ENCODE measurements around the gene TTLL11. TPM values are rescaled to one million over a fixed set of nuclear protein-coding genes. Genes with fewer than 3 reads are reported as not detected.

The TTLL11 gene
- total RNA-seq, 1 experiment from 2014 or later = 7.1 TPM

- DNase-seq (ENCODE audit: low read depth) = no peak
Measured at GRCh38 chr9:122053064-122053463, 40.0 kb downstream of the TTLL11 start.

- DNase-seq (ENCODE audit: low read depth) = no peak
Measured at GRCh38 chr9:122051351-122052321, 41.5 kb downstream of the TTLL11 start.

DNA sequence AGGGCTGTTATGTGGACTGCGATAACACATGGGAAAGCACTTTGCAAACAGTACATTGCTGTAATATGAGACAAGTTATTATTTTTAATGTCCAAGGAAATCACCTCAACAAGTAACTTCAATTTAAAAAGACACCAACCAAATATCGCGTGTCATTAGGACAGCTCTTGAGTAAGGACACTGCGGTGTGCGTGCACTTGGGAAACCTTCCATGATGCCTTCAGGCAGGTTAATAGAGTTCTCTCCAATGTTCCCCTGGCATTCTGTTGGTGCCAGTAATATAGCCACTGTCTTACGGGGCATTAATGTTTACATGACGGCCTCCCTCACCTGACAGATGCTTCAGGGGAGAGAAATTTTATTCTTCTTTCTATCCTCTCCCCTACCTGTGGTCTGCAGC is 42.9 kb downstream of the TTLL11 start:
- no peak for DNase-seq (ENCODE audit: low read depth)

GRCh38 chr9:122042056-122042455 is 51.1 kb downstream of the TTLL11 start:
- no peak for DNase-seq (ENCODE audit: low read depth)

DNA sequence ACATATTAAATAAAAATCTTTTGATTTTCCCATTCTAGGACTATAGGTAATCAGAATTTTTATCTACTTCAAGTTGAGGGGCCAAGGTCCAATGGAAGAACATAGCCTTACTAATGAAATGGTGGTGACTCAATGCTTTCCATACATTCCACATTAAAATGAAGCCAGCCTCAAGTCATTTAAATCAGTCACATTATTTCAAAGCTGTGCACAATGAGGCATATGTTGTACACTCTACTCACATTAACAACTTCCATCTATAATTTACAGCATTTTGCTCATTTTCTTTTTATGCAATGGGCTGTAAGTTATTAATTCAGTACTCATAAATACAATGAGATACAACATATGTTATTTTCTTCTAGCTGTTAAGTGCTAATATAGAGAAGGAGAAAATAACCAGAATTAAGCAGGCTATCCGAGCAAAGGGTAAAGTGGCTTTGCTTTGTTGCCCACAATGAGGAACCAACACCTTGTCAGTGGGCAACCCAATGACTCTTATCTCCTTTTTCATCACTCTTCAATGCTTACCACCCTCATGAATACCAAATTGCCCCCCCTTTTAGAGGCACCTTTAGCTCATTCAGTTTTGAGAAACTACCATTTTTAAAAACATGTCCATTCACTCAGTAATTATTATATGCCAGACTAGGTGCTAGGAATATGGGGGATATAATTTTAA is 52.4 kb downstream of the TTLL11 start:
- DNase-seq (ENCODE audit: low read depth) = no peak

DNA sequence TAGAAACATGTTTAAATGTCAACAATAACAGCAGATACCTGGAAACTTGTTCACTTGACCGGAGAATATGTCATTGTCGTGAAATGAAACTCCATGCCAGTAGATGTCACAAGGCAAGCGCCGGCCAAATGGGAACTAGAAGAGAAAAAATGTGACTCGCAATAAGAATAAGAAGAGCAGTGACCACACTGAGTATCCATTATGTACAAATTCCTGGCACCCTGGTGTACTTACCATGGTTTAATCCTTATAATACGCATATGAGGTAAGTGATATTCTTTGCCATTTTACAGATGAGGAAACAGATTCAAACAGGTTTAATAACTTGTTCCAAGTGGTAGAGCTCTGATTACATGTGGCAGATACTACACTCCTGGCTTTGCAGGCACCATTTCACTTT is 53.9 kb downstream of the TTLL11 start:
- DNase-seq (ENCODE audit: low read depth) = no peak

DNA sequence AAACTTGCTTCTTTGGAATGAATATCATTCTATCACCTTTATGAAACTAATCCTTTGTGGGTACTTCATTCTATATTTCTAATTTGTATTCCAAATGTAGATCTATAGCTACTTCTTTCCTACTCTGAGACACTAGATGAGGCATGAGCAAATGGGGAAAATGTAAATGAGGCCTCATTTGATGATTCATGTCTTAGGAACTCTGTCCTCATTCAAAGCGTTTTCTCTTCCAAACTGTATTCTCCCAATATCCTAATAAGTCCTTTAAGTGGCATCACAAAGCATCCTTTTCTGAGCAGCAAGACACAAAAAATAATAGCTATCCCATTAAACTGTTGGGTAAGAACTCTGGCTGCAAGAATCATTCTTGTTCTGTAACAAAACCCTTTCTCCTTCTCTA is 56.1 kb downstream of the TTLL11 start:
- DNase-seq (ENCODE audit: low read depth) = peak; percentile 53

DNA sequence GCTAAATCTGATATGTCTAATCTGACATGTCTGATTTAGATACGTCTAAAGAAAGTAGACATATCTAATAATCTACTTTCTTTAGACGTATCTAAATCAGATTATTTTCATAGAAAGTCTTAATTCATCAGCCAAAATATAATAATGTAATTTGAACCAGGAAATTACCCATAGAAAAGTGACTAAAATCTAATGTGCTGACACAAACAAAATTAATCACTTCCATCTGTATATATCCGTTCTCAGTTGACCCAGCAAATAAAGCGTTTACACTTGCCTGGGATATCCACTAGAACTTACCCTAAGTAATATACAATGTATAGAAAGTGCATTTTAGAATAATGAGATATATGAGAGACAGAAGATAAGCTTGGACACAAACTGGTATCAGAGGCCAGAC is 56.7 kb downstream of the TTLL11 start:
- DNase-seq (ENCODE audit: low read depth) = no peak

DNA sequence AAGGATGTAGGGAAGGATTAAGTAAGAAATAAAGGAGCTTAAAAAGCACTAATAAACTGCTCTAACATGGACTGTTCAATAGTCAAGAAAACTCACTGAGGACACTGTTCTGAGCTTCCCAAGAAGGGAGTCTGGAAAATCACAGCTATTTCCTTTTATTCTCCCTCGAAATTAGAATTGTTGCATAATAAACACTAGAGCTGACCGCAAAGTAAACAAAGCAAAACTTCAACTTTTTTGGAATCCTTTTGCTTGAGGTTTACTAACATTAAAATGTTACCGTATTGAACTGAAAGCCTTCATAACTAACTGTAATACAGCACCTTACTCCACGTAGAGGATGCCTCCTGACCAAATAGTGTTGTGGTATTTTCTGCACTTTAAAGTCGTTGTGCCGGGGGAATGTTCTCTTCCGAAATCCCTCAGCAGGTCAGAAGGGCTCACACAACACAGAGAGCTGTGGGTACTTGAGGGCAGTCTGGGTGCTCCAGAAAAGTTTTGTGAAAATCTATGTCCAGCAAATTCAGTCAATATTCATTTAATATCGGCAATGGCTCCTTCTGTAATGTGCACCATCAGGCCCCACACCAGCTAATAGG is 59.2 kb downstream of the TTLL11 start:
- no peak for DNase-seq (ENCODE audit: low read depth)

DNA sequence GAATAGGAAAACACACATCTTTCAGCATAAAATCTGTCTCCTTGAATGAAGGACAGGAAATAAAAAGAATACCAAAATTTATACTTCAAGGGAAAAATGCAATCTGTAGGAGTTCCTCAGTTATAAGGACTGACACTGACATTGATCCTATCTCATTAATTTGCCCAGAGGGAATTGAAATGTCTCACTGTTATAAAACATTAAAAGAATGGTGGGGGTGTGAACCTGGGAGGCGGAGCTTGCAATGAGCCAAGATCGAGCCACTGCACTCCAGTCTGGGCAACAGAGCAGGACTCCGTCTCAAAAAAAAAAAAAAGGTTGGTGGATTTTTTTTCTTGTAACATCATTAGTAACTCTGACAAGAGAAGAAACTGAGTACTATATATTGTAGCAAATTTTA is 60.8 kb downstream of the TTLL11 start:
- no peak for DNase-seq (ENCODE audit: low read depth)

DNA sequence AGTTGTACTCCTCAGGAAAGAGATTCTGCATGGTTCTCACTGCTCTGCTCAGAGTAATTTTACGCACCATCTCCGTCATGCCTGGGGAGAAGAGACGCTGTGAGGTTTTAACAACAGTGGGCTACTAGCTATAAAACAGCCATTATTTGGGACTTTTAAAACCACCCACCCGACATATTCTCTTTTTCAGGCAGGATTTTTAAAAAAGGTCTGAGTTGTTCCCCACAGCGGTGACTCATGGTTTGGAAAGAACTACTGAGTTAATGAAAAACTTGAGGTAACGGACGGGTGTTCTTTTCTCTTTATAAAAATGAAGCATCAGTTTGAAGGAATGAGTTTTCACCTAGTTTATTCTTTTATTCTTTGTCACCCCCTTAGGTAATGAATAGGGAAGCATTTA is 61.3 kb downstream of the TTLL11 start:
- no peak for DNase-seq (ENCODE audit: low read depth)

- DNase-seq (ENCODE audit: low read depth) = no peak
Measured at GRCh38 chr9:122031157-122031556, 62.0 kb downstream of the TTLL11 start.

DNA sequence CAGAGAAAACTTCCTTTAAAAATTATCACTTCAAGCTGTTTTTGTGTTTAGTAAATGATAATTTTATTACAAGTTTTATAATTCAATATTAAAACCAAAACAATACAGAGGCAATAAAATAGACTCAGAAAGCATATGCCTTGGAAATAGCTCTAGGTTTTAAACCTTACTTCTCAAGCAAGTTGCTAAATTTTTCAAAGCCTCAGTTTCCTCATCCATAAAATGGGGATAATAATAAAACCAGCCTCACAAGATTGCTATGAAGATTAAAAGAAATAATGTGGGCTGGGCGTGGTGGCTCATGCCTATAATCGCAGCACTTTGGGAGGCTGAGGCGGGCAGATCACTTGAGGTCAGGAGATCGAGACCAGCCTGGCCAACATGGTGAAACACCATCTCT is 62.8 kb downstream of the TTLL11 start:
- no peak for DNase-seq (ENCODE audit: low read depth)

DNA sequence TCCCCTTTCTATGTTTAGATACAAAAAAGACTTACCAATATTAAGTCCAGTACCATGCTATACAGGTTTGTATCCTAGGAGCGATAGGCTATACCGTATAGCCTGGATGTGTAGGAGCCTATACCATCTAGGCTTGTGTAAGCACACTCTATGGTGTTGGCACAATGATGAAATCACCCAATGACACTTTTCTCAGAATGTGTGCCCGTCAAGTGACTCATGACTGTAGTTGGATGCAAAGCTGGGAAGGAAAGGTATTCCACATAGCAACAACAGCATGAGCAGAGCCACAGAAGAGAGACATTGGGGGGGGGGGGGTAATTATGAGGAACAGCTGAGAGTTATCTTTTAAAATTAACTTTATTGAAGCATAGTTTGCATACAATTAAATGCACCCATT is 63.2 kb downstream of the TTLL11 start:
- DNase-seq (ENCODE audit: low read depth) = peak; percentile 14

DNA sequence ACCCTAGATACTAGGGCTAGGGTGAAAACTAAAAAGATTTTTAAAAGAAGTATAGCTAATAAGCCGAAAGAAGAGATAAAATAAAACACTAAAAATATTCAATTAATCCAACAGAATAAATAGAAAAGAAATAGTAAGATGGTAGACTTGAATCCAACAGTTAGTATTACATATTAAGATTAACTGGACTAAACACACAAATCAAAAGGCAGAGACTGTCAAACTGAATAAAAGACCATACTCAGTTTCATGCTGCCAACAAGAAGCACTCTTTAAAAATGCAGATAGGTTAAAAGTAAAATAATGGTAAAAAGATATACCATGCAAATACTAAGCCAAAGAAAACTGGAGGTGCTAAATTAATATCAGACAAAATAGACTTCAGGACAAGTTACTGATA is 65.0 kb downstream of the TTLL11 start:
- DNase-seq (ENCODE audit: low read depth) = no peak

DNA sequence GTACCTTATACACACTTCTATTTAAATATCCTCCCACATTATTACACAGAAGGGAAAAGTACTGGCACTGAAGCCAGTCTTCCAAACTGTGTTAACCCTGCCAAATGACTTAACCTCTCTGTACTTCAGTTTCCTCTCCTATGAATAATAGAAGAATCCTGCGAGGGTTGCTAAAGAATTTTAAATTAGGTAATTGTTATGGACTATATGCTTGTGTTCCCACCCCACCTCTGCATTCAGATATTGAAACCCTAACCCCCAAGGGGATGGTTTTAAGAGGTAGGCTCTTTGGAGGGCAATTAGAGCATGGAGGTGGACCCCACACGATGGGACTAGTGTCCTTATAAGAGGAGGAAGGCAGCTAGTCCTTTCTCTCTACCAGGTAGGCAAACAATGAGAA is 72.7 kb downstream of the TTLL11 start:
- no peak for DNase-seq (ENCODE audit: low read depth)

- DNase-seq (ENCODE audit: low read depth) = no peak
Measured at GRCh38 chr9:122016744-122017143, 76.4 kb downstream of the TTLL11 start.

DNA sequence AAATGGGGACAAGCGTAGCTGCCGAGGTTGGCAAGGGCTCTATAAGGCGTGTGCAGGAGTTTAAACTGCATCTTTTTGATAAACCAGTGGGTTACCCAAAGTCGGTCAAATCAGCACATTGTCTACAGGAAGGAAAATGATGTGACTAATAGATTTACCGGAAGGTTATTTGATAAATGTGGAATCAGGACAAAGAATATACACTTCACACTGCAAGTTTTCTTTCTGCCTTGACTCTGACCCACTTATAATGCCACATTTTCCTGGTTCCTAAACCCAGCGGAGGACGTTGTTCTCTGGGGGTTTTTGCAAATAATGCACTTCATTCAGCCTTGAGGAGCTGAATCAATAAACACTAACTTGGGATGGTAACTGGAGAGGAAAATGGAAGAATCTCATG is 76.8 kb downstream of the TTLL11 start:
- no peak for DNase-seq (ENCODE audit: low read depth)

- DNase-seq (ENCODE audit: low read depth) = no peak
Measured at GRCh38 chr9:122015170-122015821, 77.8 kb downstream of the TTLL11 start.

DNA sequence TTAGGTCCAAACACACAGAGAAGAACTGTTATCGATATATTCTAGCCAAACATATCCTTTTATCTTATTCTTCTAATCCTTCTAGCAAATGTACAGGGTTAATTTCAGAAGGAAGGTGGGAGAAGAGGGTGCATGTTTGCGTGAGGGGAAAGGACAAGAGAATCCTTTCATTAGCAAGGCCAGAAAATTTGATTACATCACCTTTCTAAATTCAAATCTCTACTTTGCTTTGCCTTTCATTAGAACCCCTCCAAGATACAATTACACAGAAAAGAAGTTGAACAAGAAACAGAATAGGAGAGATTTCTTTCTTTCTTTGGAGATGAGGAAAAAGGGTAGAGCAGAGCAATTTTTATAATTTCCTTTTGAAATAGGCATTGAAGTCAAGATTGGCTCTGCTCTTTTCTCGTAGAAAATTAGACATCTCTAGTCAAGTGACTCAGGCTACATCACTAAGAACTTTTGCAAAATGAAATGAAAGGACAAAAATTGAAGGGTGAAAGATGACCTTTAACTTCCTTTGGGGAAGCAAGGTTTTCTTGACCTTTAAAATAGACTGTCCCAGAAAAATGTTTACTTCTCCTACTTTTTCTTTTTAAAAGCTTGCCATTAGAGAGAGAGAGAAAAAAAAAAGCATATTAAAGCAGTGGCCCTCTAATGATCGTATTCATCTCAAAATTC is 81.2 kb downstream of the TTLL11 start:
- DNase-seq (ENCODE audit: low read depth) = no peak

GRCh38 chr9:122008559-122008958 is 84.5 kb downstream of the TTLL11 start:
- no peak for DNase-seq (ENCODE audit: low read depth)

Measured in HT1080 (cell line).